Right renal cortex interstitium (tissue), 3 donors: ENCODE measurements around the gene DLG5. TPM values are rescaled to one million over a fixed set of nuclear protein-coding genes. Genes with fewer than 3 reads are reported as not detected.

Source experiments
- DNase-seq, 3 donors: peaks; one replicate each; pipeline ENCODE4 v3.0.0-alpha.2; 2013; ENCODE audit warnings: low read depth in 3 of 3, low spot score in 2 of 3
- polyA plus RNA-seq, 3 donors: library from polyadenylated mRNA; unstranded; fragments of 120-200 nt; gene quantifications; one replicate each; pipeline ENCODE4 v1.2.1, GENCODE V29; 2013; ENCODE audit not compliant: insufficient read length in 3 of 3

DLG5 gene
- polyA plus RNA-seq = 10 to 100 TPM; 35.7 to 39.1 (median 37.7) TPM

- DNase-seq = no peak
Measured at GRCh38 chr10:77926566-77927401, at the start of gene DLG5. DLG5 (minus strand) TSS chr10:77926755; CDS start chr10:77926520, 235 bp downstream.

- DNase-seq = no peak
Measured at GRCh38 chr10:77975086-77975666, 48.6 kb upstream of the DLG5 start.

GRCh38 chr10:77974396-77975074, 48.0 kb upstream of the DLG5 start:
- DNase-seq = no peak

GRCh38 chr10:77973276-77973675, 46.7 kb upstream of the DLG5 start:
- no peak for DNase-seq

GRCh38 chr10:77972148-77972547, 45.6 kb upstream of the DLG5 start:
- no peak for DNase-seq

- DNase-seq = no peak
Measured at GRCh38 chr10:77971804-77972144, 45.2 kb upstream of the DLG5 start.

- peak; percentile 33 to 56 (median 40) for DNase-seq
Measured at GRCh38 chr10:77970869-77971803, 44.6 kb upstream of the DLG5 start.

GRCh38 chr10:77969114-77969513, 42.6 kb upstream of the DLG5 start:
- no peak for DNase-seq

- DNase-seq = peak; percentile 50 to 74 (median 69)
Measured at GRCh38 chr10:77967611-77968022, 41.1 kb upstream of the DLG5 start.

- DNase-seq = no peak
Measured at GRCh38 chr10:77965294-77965693, 38.7 kb upstream of the DLG5 start.

- DNase-seq = no peak
Measured at GRCh38 chr10:77964811-77965210, 38.3 kb upstream of the DLG5 start.

- no peak for DNase-seq
Measured at GRCh38 chr10:77963901-77964300, 37.3 kb upstream of the DLG5 start.

- no peak for DNase-seq
Measured at GRCh38 chr10:77962350-77963146, 36.0 kb upstream of the DLG5 start.

- no peak for DNase-seq
Measured at GRCh38 chr10:77961668-77962067, 35.1 kb upstream of the DLG5 start.

GRCh38 chr10:77960829-77961329, 34.3 kb upstream of the DLG5 start:
- no peak for DNase-seq

GRCh38 chr10:77959887-77960455, 33.4 kb upstream of the DLG5 start:
- DNase-seq = no peak

GRCh38 chr10:77959384-77959783, 32.8 kb upstream of the DLG5 start:
- no peak for DNase-seq

- DNase-seq = no peak
Measured at GRCh38 chr10:77955136-77955535, 28.6 kb upstream of the DLG5 start.

GRCh38 chr10:77949167-77949566, 22.6 kb upstream of the DLG5 start:
- no peak for DNase-seq
